PFSK-1 (cell line): Measurements from ENCODE around the gene KATNAL2.

Experiments used
- POLR2AphosphoS5 ChIP-seq: IDR thresholded peaks from 2 replicates; pipeline ENCODE4 v1.6.1; 2012; ENCODE audit warnings: low read depth, mild to moderate bottlenecking, control low read depth, low read length, moderate library complexity
- SIN3A ChIP-seq: IDR thresholded peaks from 2 replicates; pipeline ENCODE4 v1.6.1; 2012; ENCODE audit warnings: mild to moderate bottlenecking, low read length, moderate library complexity, borderline replicate concordance; ENCODE audit not compliant: insufficient read depth

DNA sequence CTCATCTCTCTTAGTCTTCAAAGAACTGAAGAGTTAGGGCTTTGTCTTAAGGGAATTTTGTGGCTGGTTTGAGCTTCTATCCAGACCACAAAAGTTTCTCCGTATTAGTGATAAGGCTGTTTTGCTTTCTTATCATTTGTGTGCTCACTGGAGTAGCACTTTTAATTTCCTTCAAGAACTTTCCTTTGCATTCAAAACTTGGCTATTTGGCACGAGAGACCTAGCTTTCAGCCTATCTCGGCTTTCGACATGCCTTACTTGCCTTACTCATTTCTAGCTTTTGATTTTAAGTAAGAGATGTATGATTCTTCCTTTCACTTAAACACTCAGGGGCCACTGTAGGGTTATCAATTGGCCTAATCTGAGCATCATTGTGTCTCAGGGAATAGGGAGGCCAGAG, 203.0 kb downstream of the KATNAL2 start:
- TF ChIP-seq SIN3A (no peak), POLR2AphosphoS5 (no peak)
